Ovary (tissue), 9 donors: ENCODE results near the gene NFIB. TPM values are rescaled to one million over a fixed set of nuclear protein-coding genes. Genes with fewer than 3 reads are reported as not detected.

Experiments used
- DNase-seq, 5 donors: peaks; one replicate each; pipeline ENCODE4 v3.0.0-alpha.2; 2019 to 2020
- H3K27ac ChIP-seq, 2 donors: fragments of 200-600 bp; one replicate each; pipeline versions ENCODE4 v1.5.1 to v1.8.0; 2019 to 2022
- H3K27me3 ChIP-seq: fragments of 200-600 bp; one replicate; pipeline ENCODE4 v1.8.0; 2022
- H3K36me3 ChIP-seq: fragments of 200-600 bp; sonication (generic); one replicate; pipeline ENCODE4 v1.5.1; 2019
- H3K4me1 ChIP-seq: one replicate; pipeline ENCODE4 v1.8.1; 2013; ENCODE audit warnings: mild to moderate bottlenecking, moderate library complexity; ENCODE audit not compliant: insufficient read depth
- H3K4me3 ChIP-seq: fragments of 200-600 bp; sonication (generic); one replicate; pipeline ENCODE4 v1.5.1; 2017
- H3K9me3 ChIP-seq, 2 donors: fragments of 200-600 bp in 1 of 2; sonication (generic) in 1 of 2; one replicate each; pipeline versions ENCODE4 v1.5.1 to v1.8.1; 2013 to 2019; ENCODE audit warnings: mild to moderate bottlenecking in 1 of 2, moderate library complexity in 1 of 2
- EP300 ChIP-seq: sonication (generic); formaldehyde crosslinking; IDR thresholded peaks from one replicate; pipeline ENCODE4 v1.6.1; 2017; ENCODE audit warnings: antibody characterized with exemption
- POLR2A ChIP-seq: fragments of 450-650 bp; IDR thresholded peaks from one replicate; pipeline ENCODE4 v1.6.1; 2017; ENCODE audit warnings: antibody characterized with exemption, mild to moderate bottlenecking, moderate library complexity
- WGBS, 3 donors: extraction: QIAGEN DNeasy Blood & Tissue Kit in 1 of 3; methylation state at CpG; one replicate each; pipeline versions ENCODE4 v1.1.5 to v1.1.7; 2013 to 2017; 5-methylcytosine and 5-hydroxymethylcytosine counted together
- intact Hi-C, 4 donors: fragments of 100-400 bp; cut with DNase I; formaldehyde crosslinking; loops; one replicate each; pipeline versions ENCODE4 v1.11.0 to v1.15.1; 2022 to 2023
- polyA plus RNA-seq, 2 donors: library from polyadenylated mRNA; stranded (reverse); fragments of 200-250 nt in 1 of 2; fragments of 350-450 nt in 1 of 2; fragmentation: Illumina TruSeq in 1 of 2; extraction: RNeasy Lipid Tissue Mini Kit (QIAGEN cat#74804) in 1 of 2; gene quantifications; one replicate each; pipeline ENCODE4 v1.2.3, GENCODE V29; 2013 to 2014
- total RNA-seq, 7 donors: library from RNA; depleted of rRNA in 2 of 7; stranded (reverse); fragments of >200 nt in 2 of 7; fragmentation: NEBNext Ultra II Directional in 3 of 7; extraction: Animal tissue kit (Norgen Biotek cat#: 25700) in 3 of 7; gene quantifications; one replicate each; pipeline versions ENCODE4 v1.1.0 to v1.2.4, GENCODE V29; 2016 to 2023
- TF ChIP-seq, protein P1 (sequence below), 3 donors: fragments of 450-650 bp in 2 of 3; fragments of 200-600 bp in 1 of 3; IDR thresholded peaks; one replicate each; pipeline versions ENCODE4 v1.5.1 to v1.8.0; 2016 to 2022; ENCODE audit warnings: antibody characterized with exemption in 3 of 3, mild to moderate bottlenecking in 1 of 3
- donor health status: DM: no; HTN: no; CAD: no; lungs with moderate emphysema.
- donor health status: DM: no; HTN: no; CAD: no.
- donor health status: Bipolar disorder and iron deficiency.
- donor health status: DM: yes; HTN: yes; CAD: no.
- donor health status: DM: no; HTN: no; CAD: no.
- donor health status: DM: yes; HTN: yes; CAD: no.

NFIB gene
- total and polyA plus RNA-seq, 9 donors, result 8.7 to 111 (median 53.2) TPM

DNA sequence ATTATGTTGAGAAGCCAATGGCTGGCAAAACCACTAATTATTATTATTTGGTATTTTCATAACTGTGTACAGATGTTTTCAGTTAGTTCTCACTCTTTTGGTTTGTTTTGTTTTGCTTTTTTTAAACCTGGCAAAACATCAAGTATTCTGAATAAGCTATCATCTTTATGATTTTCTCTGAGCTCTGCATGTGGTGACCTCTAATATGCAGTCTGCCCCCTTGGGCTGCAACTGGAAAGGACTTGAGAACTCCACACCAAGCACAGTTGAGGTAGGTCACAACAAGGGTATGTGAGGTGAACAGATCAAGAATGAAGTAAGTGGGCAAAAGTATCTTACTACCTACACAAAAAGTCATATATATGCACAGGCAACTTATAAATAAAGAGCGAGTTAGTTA is 202.2 kb downstream of the NFIB start:
- DNase-seq, result no peak
- no peak overlapping the region for H3K27ac ChIP-seq
- no peak for TF ChIP-seq EP300
- TF ChIP-seq, protein P1, sequence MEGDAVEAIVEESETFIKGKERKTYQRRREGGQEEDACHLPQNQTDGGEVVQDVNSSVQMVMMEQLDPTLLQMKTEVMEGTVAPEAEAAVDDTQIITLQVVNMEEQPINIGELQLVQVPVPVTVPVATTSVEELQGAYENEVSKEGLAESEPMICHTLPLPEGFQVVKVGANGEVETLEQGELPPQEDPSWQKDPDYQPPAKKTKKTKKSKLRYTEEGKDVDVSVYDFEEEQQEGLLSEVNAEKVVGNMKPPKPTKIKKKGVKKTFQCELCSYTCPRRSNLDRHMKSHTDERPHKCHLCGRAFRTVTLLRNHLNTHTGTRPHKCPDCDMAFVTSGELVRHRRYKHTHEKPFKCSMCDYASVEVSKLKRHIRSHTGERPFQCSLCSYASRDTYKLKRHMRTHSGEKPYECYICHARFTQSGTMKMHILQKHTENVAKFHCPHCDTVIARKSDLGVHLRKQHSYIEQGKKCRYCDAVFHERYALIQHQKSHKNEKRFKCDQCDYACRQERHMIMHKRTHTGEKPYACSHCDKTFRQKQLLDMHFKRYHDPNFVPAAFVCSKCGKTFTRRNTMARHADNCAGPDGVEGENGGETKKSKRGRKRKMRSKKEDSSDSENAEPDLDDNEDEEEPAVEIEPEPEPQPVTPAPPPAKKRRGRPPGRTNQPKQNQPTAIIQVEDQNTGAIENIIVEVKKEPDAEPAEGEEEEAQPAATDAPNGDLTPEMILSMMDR (IDR thresholded peaks at IDR 0.05), result no peak
- H3K4me3 ChIP-seq, result no peak overlapping the region
- H3K4me1 ChIP-seq, result no peaks in the 10 kb centered on the region
- no peaks in the 10 kb centered on the region for H3K36me3 ChIP-seq
- no peaks in the 10 kb centered on the region for H3K9me3 ChIP-seq
- no peaks in the 10 kb centered on the region for H3K27me3 ChIP-seq
- WGBS, 3 donors, result 91 to 98% (median 92%) methylated on average over 1 of the region's 1 CpG
- intact Hi-C loops, result no loop called here

GRCh38 chr9:14107977-14108376 is 206.0 kb downstream of the NFIB start:
- Histone ChIP-seq H3K4me3 (no peak overlapping the region), H3K9me3 (no peaks in the 10 kb centered on the region), H3K4me1 (no peaks in the 10 kb centered on the region), H3K27me3 (no peaks in the 10 kb centered on the region), H3K36me3 (no peaks in the 10 kb centered on the region), H3K27ac (no peak overlapping the region)
- WGBS, 3 donors, result 84 to 92% (median 88%) methylated on average over 3 of the region's 3 CpGs
- DNase-seq, result no peak
- TF ChIP-seq POLR2A (no peak), EP300 (no peak)
- TF ChIP-seq, protein P1 (IDR thresholded peaks at IDR 0.05), result no peak
- intact Hi-C loops, result loop anchor here in 1 of 4 donors (10.0 kb wide), 1 partner anchor 207 kb away; the partner anchor contains the start of gene NFIB

DNA sequence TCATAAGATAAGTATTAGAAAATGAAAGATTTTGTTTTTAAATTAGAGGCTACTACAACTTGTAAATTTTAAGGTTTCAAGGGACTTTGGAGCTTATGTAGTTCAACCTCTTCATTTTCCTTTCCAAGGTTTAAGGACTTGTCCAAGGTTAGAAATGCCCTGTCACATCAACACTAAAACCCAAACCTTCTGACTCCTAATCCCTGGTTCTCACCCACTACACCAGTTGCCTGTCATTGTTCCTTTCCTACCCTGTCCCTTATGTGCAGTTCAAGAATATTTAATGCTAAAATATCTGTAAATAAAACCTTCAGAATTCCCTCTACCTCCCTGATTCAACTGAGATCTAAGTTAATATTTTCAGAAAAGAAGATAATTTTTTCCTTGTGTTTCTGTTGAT is 206.4 kb downstream of the NFIB start:
- no peak overlapping the region for H3K27ac ChIP-seq
- H3K36me3 ChIP-seq, result no peaks in the 10 kb centered on the region
- no peaks in the 10 kb centered on the region for H3K27me3 ChIP-seq
- no peak overlapping the region for H3K4me3 ChIP-seq
- TF ChIP-seq EP300 (no peak), POLR2A (no peak)
- TF ChIP-seq, protein P1 (IDR thresholded peaks at IDR 0.05), result no peak
- H3K4me1 ChIP-seq, result no peaks in the 10 kb centered on the region
- no peak for DNase-seq
- intact Hi-C loops, result loop anchor here in 1 of 4 donors (10.0 kb wide), 1 partner anchor 207 kb away; the partner anchor contains the start of gene NFIB
- no peaks in the 10 kb centered on the region for H3K9me3 ChIP-seq

DNA sequence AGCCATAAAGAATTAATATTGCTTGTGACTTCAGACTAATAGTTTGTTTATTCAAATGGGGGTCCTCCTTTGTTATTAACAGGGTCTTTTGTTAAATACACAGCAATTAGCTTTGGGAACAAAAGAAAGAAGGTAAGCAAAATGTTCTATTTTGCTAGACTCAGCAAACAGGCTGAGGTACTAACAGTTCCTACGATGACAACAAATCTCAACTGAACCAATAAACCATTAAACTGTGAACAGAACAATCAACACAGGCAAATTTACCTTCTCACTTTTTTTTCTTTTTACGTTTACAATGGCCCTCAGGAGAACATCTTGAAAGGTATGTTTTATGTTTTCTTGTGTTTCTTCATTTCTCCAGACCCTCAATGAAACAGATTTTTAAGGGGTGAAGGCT is 207.2 kb downstream of the NFIB start:
- DNase-seq, result no peak
- intact Hi-C loops, result loop anchor here in 1 of 4 donors (10.0 kb wide), 1 partner anchor 208 kb away; the partner anchor contains the start of gene NFIB
- no peaks in the 10 kb centered on the region for H3K36me3 ChIP-seq
- no peak overlapping the region for H3K4me3 ChIP-seq
- no peaks in the 10 kb centered on the region for H3K27me3 ChIP-seq
- H3K9me3 ChIP-seq, result no peaks in the 10 kb centered on the region
- H3K4me1 ChIP-seq, result no peaks in the 10 kb centered on the region
- no peak overlapping the region for H3K27ac ChIP-seq
- WGBS, 3 donors, result 91 to 96% (median 94%) methylated on average over 2 of the region's 2 CpGs
- no peak for TF ChIP-seq POLR2A
- TF ChIP-seq, protein P1 (IDR thresholded peaks at IDR 0.05), result no peak
- no peak for TF ChIP-seq EP300
